Measurements from ENCODE around the gene AK5. TPM values are rescaled to one million over a fixed set of nuclear protein-coding genes. Genes with fewer than 3 reads are reported as not detected.
"Not testable (repeated sequence)": the region's sequence is repeated elsewhere in the genome, so short reads cannot be mapped to it uniquely, and the experiment has no call there.

AK5 gene
- total RNA-seq, 2 donors from 2014 or later: 0.93 to 3.5 TPM

- intact Hi-C loops (cut with DNase I): no loop called here
- DNase-seq (ENCODE audit: low spot score): no peak
These were observed 232.3 kb downstream of the AK5 start for GRCh38 chr1:77513839-77514763.

- intact Hi-C loops (cut with DNase I): no loop called here
- no peak for DNase-seq (ENCODE audit: low spot score)
These were observed 233.3 kb downstream of the AK5 start for GRCh38 chr1:77514921-77515776.

GRCh38 chr1:77516106-77516505 lies 234.3 kb downstream of the AK5 start:
- no peak for DNase-seq (ENCODE audit: low spot score)
- intact Hi-C loops (cut with DNase I): no loop called here

GRCh38 chr1:77524038-77524437 lies 242.2 kb downstream of the AK5 start:
- DNase-seq (ENCODE audit: low spot score): no peak
- intact Hi-C loops (cut with DNase I): no loop called here

GRCh38 chr1:77531149-77531548 lies 249.3 kb downstream of the AK5 start:
- DNase-seq (ENCODE audit: low spot score): not testable (repeated sequence)
- intact Hi-C loops (cut with DNase I): loop anchor here in 1 of 2 donors (5.0 kb wide), 1 partner anchor 389 kb away; no protein-coding TSS in a partner anchor

GRCh38 chr1:77531596-77532280 lies 249.9 kb downstream of the AK5 start:
- intact Hi-C loops (cut with DNase I): loop anchor here in 1 of 2 donors (5.0 kb wide), 1 partner anchor 389 kb away; no protein-coding TSS in a partner anchor
- not testable (repeated sequence) for DNase-seq (ENCODE audit: low spot score)

GRCh38 chr1:77532641-77533040 lies 250.8 kb downstream of the AK5 start:
- no peak for DNase-seq (ENCODE audit: low spot score)
- intact Hi-C loops (cut with DNase I): loop anchor here in 1 of 2 donors (5.0 kb wide), 1 partner anchor 390 kb away; no protein-coding TSS in a partner anchor

- intact Hi-C loops (cut with DNase I): loop anchor here in 1 of 2 donors (5.0 kb wide), 1 partner anchor 391 kb away; no protein-coding TSS in a partner anchor
- no peak for DNase-seq (ENCODE audit: low spot score)
These were observed 252.0 kb downstream of the AK5 start for GRCh38 chr1:77533660-77534305.

GRCh38 chr1:77534456-77534855 lies 252.6 kb downstream of the AK5 start:
- no peak for DNase-seq (ENCODE audit: low spot score)
- intact Hi-C loops (cut with DNase I): loop anchor here in 1 of 2 donors (5.0 kb wide), 1 partner anchor 392 kb away; no protein-coding TSS in a partner anchor

GRCh38 chr1:77536813-77537212 lies 255.0 kb downstream of the AK5 start:
- DNase-seq (ENCODE audit: low spot score): no peak
- intact Hi-C loops (cut with DNase I): no loop called here

GRCh38 chr1:77538956-77539518 lies 257.2 kb downstream of the AK5 start:
- intact Hi-C loops (cut with DNase I): no loop called here
- DNase-seq (ENCODE audit: low spot score): no peak

- intact Hi-C loops (cut with DNase I): no loop called here
These were observed 257.8 kb downstream of the AK5 start for GRCh38 chr1:77539519-77540142.

GRCh38 chr1:77540501-77541161 lies 258.8 kb downstream of the AK5 start:
- intact Hi-C loops (cut with DNase I): no loop called here
- no peak for DNase-seq (ENCODE audit: low spot score)

More at GRCh38 chr1:77539519-77540142, 257.8 kb downstream of the AK5 start:
- DNase-seq (ENCODE audit: low spot score): no peak

- no peak for DNase-seq (ENCODE audit: low spot score)
- intact Hi-C loops (cut with DNase I): no loop called here
These were observed 259.3 kb downstream of the AK5 start for GRCh38 chr1:77541162-77541545.

GRCh38 chr1:77542813-77543420 lies 261.1 kb downstream of the AK5 start:
- intact Hi-C loops (cut with DNase I): no loop called here
- DNase-seq (ENCODE audit: low spot score): no peak

- no peak for DNase-seq (ENCODE audit: low spot score)
- intact Hi-C loops (cut with DNase I): no loop called here
These were observed 262.1 kb downstream of the AK5 start for GRCh38 chr1:77543822-77544448.

GRCh38 chr1:77544845-77545244 lies 263.0 kb downstream of the AK5 start:
- no peak for DNase-seq (ENCODE audit: low spot score)
- intact Hi-C loops (cut with DNase I): no loop called here
